ENCODE measurements around the gene SULF2.

SULF2 gene

GRCh38 chr20:47817573-47817972 lies 32.3 kb upstream of the SULF2 start:
- Histone ChIP-seq H3K27me3 (ENCODE audit: control insufficient read depth in 1 of 2, insufficient read depth in 2 of 2, low read length in 2 of 2) (peaks cover 0 to 15% of the 10 kb centered on the region in 2 donors), H3K36me3 (ENCODE audit: control insufficient read depth in 1 of 2, insufficient read depth in 2 of 2, low read length in 2 of 2) (no peaks in the 10 kb centered on the region), H3K9me3 (ENCODE audit: control insufficient read depth in 1 of 2, low read length in 2 of 2) (no peaks in the 10 kb centered on the region), H3K9ac (ENCODE audit: low read depth in 1 of 2, low read length in 2 of 2) (no peak overlapping the region), H3K27ac (ENCODE audit: low read depth, low read length) (no peak overlapping the region), H3K4me3 (ENCODE audit: low read depth in 1 of 2, low read length in 2 of 2) (no peak overlapping the region), H3K4me1 (ENCODE audit: control insufficient read depth in 1 of 2, insufficient read depth in 2 of 2, low read length in 2 of 2) (no peaks in the 10 kb centered on the region)

DNA sequence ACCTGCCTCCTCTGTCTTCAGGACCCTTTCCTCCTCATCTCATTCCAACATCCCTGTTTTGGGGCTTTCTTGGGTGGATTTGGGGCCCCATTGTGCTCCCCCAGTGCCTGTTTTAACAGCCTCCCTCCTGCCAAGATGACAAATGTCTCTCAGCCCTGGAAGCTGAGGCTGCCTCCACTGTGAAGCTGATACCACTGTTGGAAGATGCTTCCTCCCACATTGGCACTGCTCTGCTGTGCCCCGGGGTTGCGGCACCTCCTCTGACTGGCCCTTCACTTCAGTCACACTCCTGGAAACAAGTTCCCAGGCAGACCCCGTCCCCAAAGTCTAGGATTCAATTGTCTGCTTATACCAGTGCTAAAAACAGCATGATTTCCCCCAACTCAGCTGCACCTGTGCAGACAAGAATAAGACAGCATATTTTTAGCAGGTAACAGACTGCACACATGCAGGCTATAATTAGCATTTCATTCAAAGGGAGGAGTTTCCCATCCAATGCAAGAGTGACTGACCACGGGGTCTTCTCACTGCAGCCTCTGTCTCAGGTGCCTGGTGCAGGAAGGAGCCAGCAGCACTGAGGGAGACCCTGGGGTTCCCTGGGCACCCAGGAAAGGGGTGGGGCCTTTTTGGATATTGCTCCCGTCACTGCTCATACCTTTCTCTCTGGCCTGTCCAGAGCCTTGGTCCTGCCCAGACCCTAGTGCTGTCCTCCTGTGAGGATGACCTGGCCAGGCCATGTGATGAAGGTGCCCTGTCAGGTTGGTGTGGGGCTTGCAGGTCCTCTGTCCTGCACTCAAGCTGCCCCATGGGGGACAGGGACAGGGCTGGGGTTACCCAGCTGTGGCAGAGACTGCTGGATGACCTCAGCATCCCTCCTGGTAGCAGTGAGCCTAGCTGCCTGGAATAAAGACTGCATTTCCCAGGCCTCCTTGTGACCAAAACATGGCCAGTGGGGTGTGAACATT lies 31.5 kb upstream of the SULF2 start:
- H3K4me3 ChIP-seq (ENCODE audit: low read depth in 1 of 2, low read length in 2 of 2), result no peak overlapping the region
- no peak overlapping the region for H3K27ac ChIP-seq (ENCODE audit: low read depth, low read length)
- H3K27me3 ChIP-seq (ENCODE audit: control insufficient read depth in 1 of 2, insufficient read depth in 2 of 2, low read length in 2 of 2), result peaks cover 3 to 17% of the 10 kb centered on the region in 2 donors

DNA sequence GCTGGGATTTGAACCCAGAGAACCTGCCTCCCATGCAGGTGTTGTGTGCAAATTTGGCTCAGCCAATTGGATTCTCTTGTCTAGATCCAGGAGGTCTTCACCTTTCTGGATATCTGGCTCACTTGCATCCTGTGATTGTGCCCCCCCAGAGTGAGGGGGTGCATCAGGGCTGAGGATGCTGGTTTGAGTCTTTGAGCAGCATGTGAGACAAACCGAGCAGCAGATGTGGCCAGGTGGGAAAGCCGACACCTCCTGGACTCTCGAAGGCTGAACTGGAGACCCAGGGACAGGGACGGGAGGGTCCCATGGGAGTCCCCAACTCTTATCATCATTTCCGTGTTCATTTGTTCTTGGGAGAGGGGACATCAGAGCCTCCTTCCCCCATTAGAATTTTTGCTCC lies 30.6 kb upstream of the SULF2 start:
- Histone ChIP-seq H3K27me3 (ENCODE audit: control insufficient read depth in 1 of 2, insufficient read depth in 2 of 2, low read length in 2 of 2) (peaks cover 5 to 21% of the 10 kb centered on the region in 2 donors), H3K27ac (ENCODE audit: low read depth, low read length) (no peak overlapping the region), H3K9me3 (ENCODE audit: control insufficient read depth in 1 of 2, low read length in 2 of 2) (no peaks in the 10 kb centered on the region)

More for the DNA sequence above, 31.5 kb upstream of the SULF2 start:
- H3K9me3 ChIP-seq (ENCODE audit: control insufficient read depth in 1 of 2, low read length in 2 of 2), result no peaks in the 10 kb centered on the region
- H3K36me3 ChIP-seq (ENCODE audit: control insufficient read depth in 1 of 2, insufficient read depth in 2 of 2, low read length in 2 of 2), result no peaks in the 10 kb centered on the region
- H3K9ac ChIP-seq (ENCODE audit: low read depth in 1 of 2, low read length in 2 of 2), result no peak overlapping the region
- H3K4me1 ChIP-seq (ENCODE audit: control insufficient read depth in 1 of 2, insufficient read depth in 2 of 2, low read length in 2 of 2), result no peaks in the 10 kb centered on the region

DNA sequence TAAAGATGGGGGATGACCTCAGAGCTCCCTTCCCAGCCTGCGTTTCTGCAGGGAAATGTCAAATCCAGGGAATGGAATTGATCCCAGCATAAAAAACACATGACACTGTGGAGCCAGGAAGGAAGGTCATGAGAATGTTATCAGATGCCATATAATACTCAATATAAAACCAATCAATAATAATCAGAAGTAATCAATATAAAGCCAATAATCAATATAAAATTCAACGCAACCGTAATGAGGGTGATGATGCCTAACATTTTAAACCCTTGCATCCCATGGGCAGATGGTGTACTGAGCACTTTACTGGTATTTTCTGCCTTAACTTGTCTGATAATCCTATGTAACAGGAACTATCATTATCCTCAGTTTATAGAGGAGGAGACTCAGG lies 30.1 kb upstream of the SULF2 start:
- no peak overlapping the region for H3K27ac ChIP-seq (ENCODE audit: low read depth, low read length)
- H3K9ac ChIP-seq (ENCODE audit: low read depth in 1 of 2, low read length in 2 of 2), result no peak overlapping the region
- H3K4me1 ChIP-seq (ENCODE audit: control insufficient read depth in 1 of 2, insufficient read depth in 2 of 2, low read length in 2 of 2), result no peaks in the 10 kb centered on the region
- no peak overlapping the region for H3K4me3 ChIP-seq (ENCODE audit: low read depth in 1 of 2, low read length in 2 of 2)
- H3K9me3 ChIP-seq (ENCODE audit: control insufficient read depth in 1 of 2, low read length in 2 of 2), result no peaks in the 10 kb centered on the region
- peaks cover 5 to 21% of the 10 kb centered on the region in 2 donors for H3K27me3 ChIP-seq (ENCODE audit: control insufficient read depth in 1 of 2, insufficient read depth in 2 of 2, low read length in 2 of 2)
- no peaks in the 10 kb centered on the region for H3K36me3 ChIP-seq (ENCODE audit: control insufficient read depth in 1 of 2, insufficient read depth in 2 of 2, low read length in 2 of 2)

More for the DNA sequence above, 30.6 kb upstream of the SULF2 start:
- H3K4me1 ChIP-seq (ENCODE audit: control insufficient read depth in 1 of 2, insufficient read depth in 2 of 2, low read length in 2 of 2), result no peaks in the 10 kb centered on the region
- no peak overlapping the region for H3K4me3 ChIP-seq (ENCODE audit: low read depth in 1 of 2, low read length in 2 of 2)
- no peak overlapping the region for H3K9ac ChIP-seq (ENCODE audit: low read depth in 1 of 2, low read length in 2 of 2)
- no peaks in the 10 kb centered on the region for H3K36me3 ChIP-seq (ENCODE audit: control insufficient read depth in 1 of 2, insufficient read depth in 2 of 2, low read length in 2 of 2)

- peaks cover 5 to 21% of the 10 kb centered on the region in 2 donors for H3K27me3 ChIP-seq (ENCODE audit: control insufficient read depth in 1 of 2, insufficient read depth in 2 of 2, low read length in 2 of 2)
Observed at GRCh38 chr20:47814632-47815415, 29.5 kb upstream of the SULF2 start.

DNA sequence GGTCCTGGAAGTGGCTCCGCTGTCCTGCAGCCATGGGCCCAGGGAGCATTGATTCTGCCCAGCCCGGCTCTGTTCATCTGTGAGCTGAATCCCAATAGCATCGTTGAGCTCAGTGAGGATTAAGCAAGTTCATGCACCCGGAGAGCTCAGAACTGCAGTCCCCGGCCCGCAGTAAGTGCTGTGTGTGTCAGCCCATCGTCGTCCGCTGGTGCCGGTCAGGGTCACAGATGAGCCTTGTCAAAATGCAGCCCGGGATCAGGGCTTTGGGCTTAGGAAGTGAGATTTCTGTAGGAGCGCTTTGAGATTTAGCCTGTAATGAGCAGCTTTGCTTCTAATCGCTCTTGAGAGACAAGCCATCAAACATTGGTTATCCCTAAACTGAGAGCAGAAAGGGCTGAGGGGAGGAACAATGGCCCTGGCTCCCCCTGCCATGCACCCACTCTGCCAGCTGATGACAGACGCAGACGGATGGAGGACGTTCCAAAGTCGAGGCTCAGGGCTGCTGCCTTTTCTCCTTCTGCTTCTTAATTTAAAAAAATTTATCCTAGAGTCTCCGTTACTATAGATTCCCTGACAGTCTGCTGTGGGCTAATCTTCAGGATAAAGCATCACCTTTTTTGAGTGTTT lies 25.6 kb upstream of the SULF2 start:
- H3K4me1 ChIP-seq (ENCODE audit: control insufficient read depth in 1 of 2, insufficient read depth in 2 of 2, low read length in 2 of 2), result peaks cover 0 to 8% of the 10 kb centered on the region in 2 donors
- peaks cover 5 to 18% of the 10 kb centered on the region in 2 donors for H3K27me3 ChIP-seq (ENCODE audit: control insufficient read depth in 1 of 2, insufficient read depth in 2 of 2, low read length in 2 of 2)
- no peak overlapping the region for H3K9ac ChIP-seq (ENCODE audit: low read depth in 1 of 2, low read length in 2 of 2)
- H3K36me3 ChIP-seq (ENCODE audit: control insufficient read depth in 1 of 2, insufficient read depth in 2 of 2, low read length in 2 of 2), result no peaks in the 10 kb centered on the region
- H3K4me3 ChIP-seq (ENCODE audit: low read depth in 1 of 2, low read length in 2 of 2), result no peak overlapping the region
- no peaks in the 10 kb centered on the region for H3K9me3 ChIP-seq (ENCODE audit: control insufficient read depth in 1 of 2, low read length in 2 of 2)
- H3K27ac ChIP-seq (ENCODE audit: low read depth, low read length), result no peak overlapping the region

More at GRCh38 chr20:47814632-47815415, 29.5 kb upstream of the SULF2 start:
- Histone ChIP-seq H3K9ac (ENCODE audit: low read depth in 1 of 2, low read length in 2 of 2) (no peak overlapping the region), H3K9me3 (ENCODE audit: control insufficient read depth in 1 of 2, low read length in 2 of 2) (no peaks in the 10 kb centered on the region), H3K27ac (ENCODE audit: low read depth, low read length) (no peak overlapping the region), H3K4me1 (ENCODE audit: control insufficient read depth in 1 of 2, insufficient read depth in 2 of 2, low read length in 2 of 2) (peaks cover 0 to 1% of the 10 kb centered on the region in 2 donors), H3K4me3 (ENCODE audit: low read depth in 1 of 2, low read length in 2 of 2) (no peak overlapping the region), H3K36me3 (ENCODE audit: control insufficient read depth in 1 of 2, insufficient read depth in 2 of 2, low read length in 2 of 2) (no peaks in the 10 kb centered on the region)

- no peak overlapping the region for H3K27ac ChIP-seq (ENCODE audit: low read depth, low read length)
- no peaks in the 10 kb centered on the region for H3K9me3 ChIP-seq (ENCODE audit: control insufficient read depth in 1 of 2, low read length in 2 of 2)
- no peak overlapping the region for H3K9ac ChIP-seq (ENCODE audit: low read depth in 1 of 2, low read length in 2 of 2)
- no peak overlapping the region for H3K4me3 ChIP-seq (ENCODE audit: low read depth in 1 of 2, low read length in 2 of 2)
- H3K27me3 ChIP-seq (ENCODE audit: control insufficient read depth in 1 of 2, insufficient read depth in 2 of 2, low read length in 2 of 2), result peaks cover 5 to 18% of the 10 kb centered on the region in 2 donors
- no peaks in the 10 kb centered on the region for H3K36me3 ChIP-seq (ENCODE audit: control insufficient read depth in 1 of 2, insufficient read depth in 2 of 2, low read length in 2 of 2)
- peaks cover 0 to 8% of the 10 kb centered on the region in 2 donors for H3K4me1 ChIP-seq (ENCODE audit: control insufficient read depth in 1 of 2, insufficient read depth in 2 of 2, low read length in 2 of 2)
Observed at GRCh38 chr20:47810116-47810677, 24.9 kb upstream of the SULF2 start.

DNA sequence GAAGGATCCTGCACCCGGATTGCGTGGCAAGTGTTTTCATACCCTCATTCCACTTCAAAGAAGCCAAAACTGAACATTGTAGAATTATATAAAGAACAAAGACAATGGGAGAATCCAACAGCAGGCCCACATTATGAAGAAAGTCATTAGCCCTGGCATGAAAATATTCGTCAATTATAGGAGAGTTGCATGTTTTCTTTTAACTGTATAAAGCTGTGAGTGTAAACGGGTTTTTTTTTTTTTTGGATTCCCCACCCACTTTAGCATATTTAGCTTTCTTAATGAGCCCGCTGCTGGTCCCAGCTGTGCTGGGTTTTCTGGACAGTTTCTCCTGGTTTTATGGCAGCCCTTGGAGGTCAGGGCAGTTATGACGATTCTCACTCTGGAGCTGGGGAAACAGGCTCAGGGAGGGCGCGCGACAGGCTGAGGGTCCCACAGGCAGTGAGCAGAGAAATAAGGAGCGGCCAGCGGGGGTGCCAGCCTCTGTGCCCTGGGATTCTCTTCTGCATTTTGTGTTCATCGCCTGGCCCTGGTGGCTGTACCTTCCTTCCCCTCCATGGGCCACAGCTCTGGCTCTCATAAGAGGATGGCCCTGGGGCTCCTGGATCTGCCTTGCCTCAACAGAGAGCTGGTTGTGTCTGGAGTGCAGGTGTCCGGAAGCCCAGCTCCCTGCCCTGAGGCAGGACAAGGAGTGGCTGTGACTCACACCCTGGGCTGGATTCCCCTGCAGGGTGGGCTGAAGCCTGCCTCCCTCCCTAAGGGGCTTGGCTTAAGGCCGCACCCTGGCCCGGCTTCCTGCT lies 24.1 kb upstream of the SULF2 start:
- H3K36me3 ChIP-seq (ENCODE audit: control insufficient read depth in 1 of 2, insufficient read depth in 2 of 2, low read length in 2 of 2), result no peaks in the 10 kb centered on the region
- peaks cover 0 to 8% of the 10 kb centered on the region in 2 donors for H3K4me1 ChIP-seq (ENCODE audit: control insufficient read depth in 1 of 2, insufficient read depth in 2 of 2, low read length in 2 of 2)
- no peaks in the 10 kb centered on the region for H3K9me3 ChIP-seq (ENCODE audit: control insufficient read depth in 1 of 2, low read length in 2 of 2)
- H3K9ac ChIP-seq (ENCODE audit: low read depth in 1 of 2, low read length in 2 of 2), result no peak overlapping the region
- H3K27ac ChIP-seq (ENCODE audit: low read depth, low read length), result no peak overlapping the region
- H3K4me3 ChIP-seq (ENCODE audit: low read depth in 1 of 2, low read length in 2 of 2), result no peak overlapping the region
- H3K27me3 ChIP-seq (ENCODE audit: control insufficient read depth in 1 of 2, insufficient read depth in 2 of 2, low read length in 2 of 2), result peaks cover 5 to 12% of the 10 kb centered on the region in 2 donors

DNA sequence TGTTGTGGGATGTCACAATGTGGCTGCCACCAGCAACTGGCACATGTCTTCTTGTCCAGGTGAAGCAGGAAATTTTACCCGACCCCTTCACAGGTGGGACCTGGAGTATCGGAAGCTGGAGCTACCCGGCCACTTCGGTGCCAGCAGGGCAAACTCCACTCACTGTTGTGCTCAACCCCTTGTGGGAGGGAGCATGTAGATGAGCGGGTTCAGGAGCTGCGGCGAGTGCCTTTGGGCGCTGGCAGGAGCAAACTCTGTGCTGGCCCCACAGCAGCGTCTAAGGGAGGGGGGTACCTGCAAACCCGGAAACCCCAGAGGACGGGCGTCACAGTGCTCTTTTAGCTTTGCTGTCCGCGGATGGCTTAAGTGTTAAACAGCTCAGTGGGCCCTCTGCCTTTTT lies 20.7 kb upstream of the SULF2 start:
- no peak overlapping the region for H3K9ac ChIP-seq (ENCODE audit: low read depth in 1 of 2, low read length in 2 of 2)
- no peak overlapping the region for H3K4me3 ChIP-seq (ENCODE audit: low read depth in 1 of 2, low read length in 2 of 2)
- H3K4me1 ChIP-seq (ENCODE audit: control insufficient read depth in 1 of 2, insufficient read depth in 2 of 2, low read length in 2 of 2), result peaks cover 0 to 8% of the 10 kb centered on the region in 2 donors
- H3K9me3 ChIP-seq (ENCODE audit: control insufficient read depth in 1 of 2, low read length in 2 of 2), result no peaks in the 10 kb centered on the region
- peaks cover 0 to 6% of the 10 kb centered on the region in 2 donors for H3K27me3 ChIP-seq (ENCODE audit: control insufficient read depth in 1 of 2, insufficient read depth in 2 of 2, low read length in 2 of 2)
- no peaks in the 10 kb centered on the region for H3K36me3 ChIP-seq (ENCODE audit: control insufficient read depth in 1 of 2, insufficient read depth in 2 of 2, low read length in 2 of 2)
- H3K27ac ChIP-seq (ENCODE audit: low read depth, low read length), result no peak overlapping the region
